ENCODE measurements around the gene COMMD4. TPM values are rescaled to one million over a fixed set of nuclear protein-coding genes. Genes with fewer than 3 reads are reported as not detected.
"Not testable (repeated sequence)": the region's sequence is repeated elsewhere in the genome, so short reads cannot be mapped to it uniquely, and the experiment has no call there.

The COMMD4 gene
- total and polyA plus RNA-seq, 2 of the 8 experiments (the other 6 are each of a cell fraction or from before 2014, with no cell fraction given): 131 to 236 TPM

DNA sequence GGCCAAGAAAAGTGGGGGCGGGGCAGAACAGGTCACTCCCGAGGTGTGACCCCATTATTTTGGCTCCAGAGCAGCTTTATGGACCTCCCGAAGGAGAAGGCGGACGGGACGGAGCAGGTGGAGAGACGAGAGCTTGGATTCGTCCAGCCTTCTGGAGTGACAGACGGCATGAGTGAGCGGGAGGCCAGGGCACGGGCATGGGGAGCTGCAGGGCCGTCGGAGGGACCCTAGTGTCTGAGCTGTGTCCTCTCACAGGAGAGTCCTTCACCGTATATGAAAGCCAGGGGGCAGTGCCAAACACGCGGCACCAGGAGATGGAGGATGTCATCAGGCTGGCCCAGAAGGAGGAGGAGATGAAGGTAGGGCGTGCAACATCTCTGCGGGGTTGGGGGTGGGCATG lies 42.2 kb upstream of the COMMD4 start:
- H3K56ac ChIP-seq (replicated peaks; ENCODE audit: insufficient read length, low read depth, low read length); POLR2A ChIA-PET (ENCODE audit: partially characterized antibody); H4K5ac ChIP-seq (ENCODE audit: insufficient read length, low read depth, low read length); H2AK5ac ChIP-seq (ENCODE audit: low read depth, low read length); H3K9me3 ChIP-seq (ENCODE audit: insufficient read depth in 2 of 2, low read depth in 1 of 2, low read length in 1 of 2); H3K4ac ChIP-seq (replicated peaks; ENCODE audit: insufficient read length, low read depth, low read length); H3K9ac ChIP-seq (replicated peaks in 1 of 4; ENCODE audit: extremely low read depth in 1 of 4, low read depth in 3 of 4, low read length in 3 of 4); H2BK120ac ChIP-seq (replicated peaks; ENCODE audit: low read depth, low read length); H2BK15ac ChIP-seq (ENCODE audit: low read length); H3K27me3 ChIP-seq (replicated peaks in 1 of 4; ENCODE audit: control insufficient read depth in 3 of 4, extremely low read depth in 1 of 4, insufficient read depth in 3 of 4, low read length in 3 of 4); H3K79me2 ChIP-seq (ENCODE audit: control insufficient read depth in 1 of 2, insufficient read depth in 2 of 2, low read length in 2 of 2); H2BK12ac ChIP-seq (ENCODE audit: low read depth, low read length); H3K4me3 ChIP-seq (ENCODE audit: extremely low read depth in 1 of 4, insufficient read depth in 2 of 4, low read depth in 3 of 4, low read length in 4 of 4); FAIRE-seq; DNase-seq (ENCODE audit: low read depth in 1 of 2, low spot score in 2 of 2); H3K4me1 ChIP-seq (replicated peaks in 1 of 4; ENCODE audit: control insufficient read depth in 3 of 4, insufficient read depth in 4 of 4, low read length in 3 of 4); CTCF ChIA-PET (ENCODE audit: partially characterized antibody); H2BK5ac ChIP-seq (ENCODE audit: low read depth, low read length); H2BK20ac ChIP-seq (ENCODE audit: low read length); H3K36me3 ChIP-seq (ENCODE audit: control insufficient read depth in 2 of 4, insufficient read depth in 4 of 4, low read length in 3 of 4); H3K4me2 ChIP-seq (ENCODE audit: insufficient read depth in 1 of 2, low read depth in 2 of 2, low read length in 2 of 2); H4K91ac ChIP-seq (replicated peaks; ENCODE audit: insufficient read length, low read length); H3K18ac ChIP-seq (ENCODE audit: extremely low read depth, low read length); H3K79me1 ChIP-seq (ENCODE audit: low read depth, low read length); H3K27ac ChIP-seq (ENCODE audit: low read depth, low read length); H3K14ac ChIP-seq (ENCODE audit: insufficient read length); H2AFZ ChIP-seq (ENCODE audit: low read length); H4K8ac ChIP-seq (ENCODE audit: extremely low read depth, insufficient read depth, low read length); H4K20me1 ChIP-seq (replicated peaks in 1 of 2; ENCODE audit: control insufficient read depth in 1 of 2, insufficient read depth in 2 of 2, low read length in 2 of 2); H3K23me2 ChIP-seq (ENCODE audit: low read depth, low read length); H3K23ac ChIP-seq (ENCODE audit: insufficient read length): not testable (repeated sequence)
- 100% methylated on average over 3 of the region's 18 CpGs; no CpG with 5 or more reads in 1 of the 2 experiments for WGBS, 2 experiments (ENCODE audit: extremely low coverage in 1 of 2, insufficient coverage in 1 of 2, insufficient read length in 1 of 2, insufficient replicate concordance in 2 of 2, low coverage in 1 of 2, low lambda C conversion rate in 2 of 2, missing lambda C conversion rate in 1 of 2)
